Measurements from ENCODE around the gene DTL.

- TF ChIP-seq POLR2A (IDR thresholded peaks at IDR 0.05; ENCODE audit: low read length): peak; percentile 89
- TF ChIP-seq GATA1 (IDR thresholded peaks at IDR 0.05; ENCODE audit: low read depth, low read length): no peak
Measured at GRCh38 chr1:212035123-212035834, at the start of gene DTL, which contains the start of gene INTS7.
